ENCODE data around the gene ERBB4.

GRCh38 chr2:211437396-211437795 is 1101.2 kb downstream of the ERBB4 start:
- no peak for TF ChIP-seq CTCF (IDR thresholded peaks at IDR 0.05)
- TF ChIP-seq POLR2A (IDR thresholded peaks at IDR 0.05), result no peak
